Peyer's patch (tissue), 4 donors: Measurements from ENCODE around the gene BMF. TPM values are rescaled to one million over a fixed set of nuclear protein-coding genes. Genes with fewer than 3 reads are reported as not detected.

Experiments
- DNase-seq, 3 donors: peaks; one replicate each; pipeline ENCODE4 v3.0.0-alpha.2; 2017 to 2019
- H3K27ac ChIP-seq, 4 donors: fragments of 200-600 bp; sonication (generic); one replicate each; pipeline ENCODE4 v1.5.1; 2016 to 2019
- H3K27me3 ChIP-seq, 2 donors: fragments of 200-600 bp; sonication (generic); one replicate each; pipeline ENCODE4 v1.5.1; 2019
- H3K36me3 ChIP-seq, 3 donors: fragments of 200-600 bp; sonication (generic); one replicate each; pipeline ENCODE4 v1.5.1; 2016 to 2019
- H3K4me1 ChIP-seq, 4 donors: fragments of 200-600 bp; sonication (generic); one replicate each; pipeline ENCODE4 v1.5.1; 2016 to 2019
- H3K4me3 ChIP-seq, 4 donors: fragments of 200-600 bp; sonication (generic); 1 replicate in 3 of 4; 2 replicates in 1 of 4; pipeline ENCODE4 v1.5.1; 2016 to 2019; ENCODE audit warnings: mild to moderate bottlenecking in 1 of 4
- H3K9me3 ChIP-seq, 4 donors: fragments of 200-600 bp; sonication (generic); one replicate each; pipeline ENCODE4 v1.5.1; 2016 to 2019; ENCODE audit warnings: mild to moderate bottlenecking in 1 of 4
- POLR2A ChIP-seq, 2 donors: fragments of 450-650 bp; IDR thresholded peaks; one replicate each; pipeline ENCODE4 v1.5.1; 2017; ENCODE audit warnings: antibody characterized with exemption in 2 of 2, mild to moderate bottlenecking in 2 of 2, moderate library complexity in 2 of 2
- total RNA-seq, 4 donors: library from RNA; depleted of rRNA; stranded (reverse); fragments of >200 nt; gene quantifications; one replicate each; pipeline ENCODE4 v1.1.0, GENCODE V29; 2016
- TF ChIP-seq, protein P1 (sequence below), 6 experiments: fragments of 450-650 bp in 4 of 6; fragments of 200-600 bp in 2 of 6; sonication (generic) in 1 of 6; IDR thresholded peaks; one replicate each; pipeline ENCODE4 v1.5.1; 2017 to 2019; ENCODE audit warnings: antibody characterized with exemption in 6 of 6, mild to moderate bottlenecking in 3 of 6, moderate library complexity in 1 of 6

The BMF gene
- total RNA-seq, 4 donors from 2014 or later, result 13.5 to 98.2 (median 26.1) TPM

DNA sequence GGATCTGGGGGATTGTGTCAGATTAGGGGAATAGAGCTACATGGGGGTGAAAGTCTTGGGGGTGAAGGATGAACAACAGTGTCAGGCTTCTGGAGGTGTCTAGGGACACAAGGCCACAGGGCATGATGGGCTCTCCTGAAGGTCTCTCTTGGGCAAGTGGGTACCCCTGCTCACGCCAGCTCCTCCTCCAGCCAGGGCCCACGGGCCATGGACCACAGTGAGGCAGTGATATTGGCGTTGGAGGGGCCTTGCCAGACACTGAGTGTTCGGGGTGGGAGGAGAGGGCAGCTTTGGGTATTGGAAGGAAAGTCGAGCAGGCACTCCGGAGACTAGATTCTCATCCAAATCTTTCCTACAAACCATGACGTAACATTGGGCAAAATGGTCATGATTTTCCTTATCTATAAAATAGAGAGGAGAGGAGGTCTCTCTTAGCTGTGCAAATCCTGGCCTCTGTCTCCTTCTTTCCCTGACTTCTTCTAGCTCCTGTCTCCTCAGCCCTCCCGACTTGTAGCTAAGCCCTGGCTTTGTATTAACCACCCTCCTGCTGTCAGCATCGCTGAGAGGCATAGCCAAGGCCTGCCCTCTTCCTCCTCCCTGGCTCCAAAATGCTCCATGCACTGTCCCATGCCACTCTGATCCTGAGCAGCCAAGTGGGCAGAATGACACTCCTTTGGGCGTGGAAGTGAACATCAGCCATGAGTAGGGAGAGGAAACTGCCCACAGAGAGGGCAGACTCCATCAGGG, 45.7 kb downstream of the BMF start:
- TF ChIP-seq, protein P1, sequence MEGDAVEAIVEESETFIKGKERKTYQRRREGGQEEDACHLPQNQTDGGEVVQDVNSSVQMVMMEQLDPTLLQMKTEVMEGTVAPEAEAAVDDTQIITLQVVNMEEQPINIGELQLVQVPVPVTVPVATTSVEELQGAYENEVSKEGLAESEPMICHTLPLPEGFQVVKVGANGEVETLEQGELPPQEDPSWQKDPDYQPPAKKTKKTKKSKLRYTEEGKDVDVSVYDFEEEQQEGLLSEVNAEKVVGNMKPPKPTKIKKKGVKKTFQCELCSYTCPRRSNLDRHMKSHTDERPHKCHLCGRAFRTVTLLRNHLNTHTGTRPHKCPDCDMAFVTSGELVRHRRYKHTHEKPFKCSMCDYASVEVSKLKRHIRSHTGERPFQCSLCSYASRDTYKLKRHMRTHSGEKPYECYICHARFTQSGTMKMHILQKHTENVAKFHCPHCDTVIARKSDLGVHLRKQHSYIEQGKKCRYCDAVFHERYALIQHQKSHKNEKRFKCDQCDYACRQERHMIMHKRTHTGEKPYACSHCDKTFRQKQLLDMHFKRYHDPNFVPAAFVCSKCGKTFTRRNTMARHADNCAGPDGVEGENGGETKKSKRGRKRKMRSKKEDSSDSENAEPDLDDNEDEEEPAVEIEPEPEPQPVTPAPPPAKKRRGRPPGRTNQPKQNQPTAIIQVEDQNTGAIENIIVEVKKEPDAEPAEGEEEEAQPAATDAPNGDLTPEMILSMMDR (IDR thresholded peaks at IDR 0.05), result no peak
- no peak for TF ChIP-seq POLR2A (IDR thresholded peaks at IDR 0.05)
- Histone ChIP-seq H3K4me3 (no peak overlapping the region), H3K9me3 (no peaks in the 10 kb centered on the region), H3K27me3 (no peaks in the 10 kb centered on the region), H3K4me1 (peaks cover 0 to 10% (median 3%) of the 10 kb centered on the region in 4 donors), H3K27ac (peak overlapping the region in 1 of 4 donors; percentile 66), H3K36me3 (no peaks in the 10 kb centered on the region)
- DNase-seq, result peak in 1 of 3 donors; percentile 28

DNA sequence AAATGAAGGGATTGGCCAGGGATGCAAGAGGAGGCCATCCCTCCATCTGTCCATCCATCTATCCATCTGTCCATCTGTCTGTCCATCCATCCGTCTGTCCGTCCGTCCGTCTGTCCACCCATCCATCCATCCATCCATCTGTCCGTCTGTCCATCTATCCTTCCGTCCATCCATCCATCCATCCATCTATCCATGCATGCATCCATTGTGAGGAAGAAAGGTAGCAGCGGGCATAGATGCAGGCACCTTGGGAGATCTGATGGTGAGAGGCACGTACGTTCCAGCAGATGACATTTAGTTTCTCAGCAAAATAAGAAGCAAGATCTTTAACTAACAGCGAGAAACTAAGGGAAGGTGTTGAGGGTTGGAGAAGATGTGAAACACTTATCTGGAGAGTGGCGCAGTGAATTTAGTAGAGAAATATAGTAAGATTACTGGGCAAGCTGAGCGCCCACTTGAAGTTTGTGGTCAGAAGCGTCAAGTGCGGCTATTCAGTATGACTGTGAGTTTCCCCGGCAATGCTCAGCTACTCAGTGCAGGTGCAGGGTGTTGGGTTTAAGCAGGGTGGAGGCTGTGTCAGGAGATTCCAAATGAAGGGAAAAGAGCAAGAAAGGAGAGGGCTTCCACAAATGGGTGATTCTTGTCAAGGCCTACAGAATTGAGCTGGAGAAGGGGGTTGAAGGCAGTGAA, 47.3 kb downstream of the BMF start:
- Histone ChIP-seq H3K9me3 (no peaks in the 10 kb centered on the region), H3K36me3 (no peaks in the 10 kb centered on the region), H3K4me1 (peaks cover 0 to 10% (median 3%) of the 10 kb centered on the region in 4 donors), H3K27ac (peak overlapping the region in 1 of 4 donors; percentile 19), H3K4me3 (no peak overlapping the region), H3K27me3 (no peaks in the 10 kb centered on the region)
- TF ChIP-seq, protein P1 (IDR thresholded peaks at IDR 0.05), result no peak
- no peak for TF ChIP-seq POLR2A (IDR thresholded peaks at IDR 0.05)
- DNase-seq, result peak in 2 of 3 donors; percentile 47 to 50

DNA sequence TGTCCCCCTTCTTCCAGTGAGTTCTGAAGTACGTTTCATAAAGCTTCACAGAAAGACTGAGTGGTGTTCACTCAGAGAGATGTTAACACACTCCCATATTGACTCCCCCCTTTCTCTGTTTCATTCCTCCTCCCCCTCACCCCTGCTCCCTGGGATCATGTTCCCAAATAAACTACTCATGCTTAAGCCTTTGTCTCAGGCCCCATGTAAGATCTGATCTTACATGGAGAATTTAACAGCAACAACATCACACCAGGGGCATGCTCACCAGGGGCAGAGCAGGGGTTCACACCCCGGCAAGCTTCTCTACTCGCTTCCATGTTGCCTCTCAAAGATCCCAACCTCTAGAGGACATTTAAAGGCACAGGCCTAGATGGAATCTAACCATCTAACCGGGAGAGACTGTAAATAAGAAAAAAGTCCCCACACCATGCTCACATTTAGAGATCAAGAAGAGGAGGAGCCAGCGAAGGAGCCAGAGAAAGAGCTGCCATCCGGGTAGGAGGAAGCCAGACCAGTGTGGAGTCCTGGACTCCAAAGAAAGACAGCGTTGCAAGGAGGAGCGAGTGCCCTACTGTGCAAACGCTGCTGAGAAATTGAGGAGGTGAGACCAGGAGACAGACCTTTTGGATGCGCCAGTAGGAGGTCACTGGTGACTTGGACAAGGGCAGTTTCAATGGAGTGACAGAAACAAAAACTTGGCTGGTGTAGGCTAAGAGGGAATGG, 48.3 kb downstream of the BMF start:
- Histone ChIP-seq H3K27me3 (no peaks in the 10 kb centered on the region), H3K9me3 (no peaks in the 10 kb centered on the region), H3K4me3 (no peak overlapping the region), H3K4me1 (peaks cover 0 to 15% (median 11%) of the 10 kb centered on the region in 4 donors), H3K27ac (no peak overlapping the region), H3K36me3 (no peaks in the 10 kb centered on the region)
- DNase-seq, result peak in 2 of 3 donors; percentile 12 to 34
- TF ChIP-seq POLR2A (IDR thresholded peaks at IDR 0.05), result no peak
- TF ChIP-seq, protein P1 (IDR thresholded peaks at IDR 0.05), result no peak

DNA sequence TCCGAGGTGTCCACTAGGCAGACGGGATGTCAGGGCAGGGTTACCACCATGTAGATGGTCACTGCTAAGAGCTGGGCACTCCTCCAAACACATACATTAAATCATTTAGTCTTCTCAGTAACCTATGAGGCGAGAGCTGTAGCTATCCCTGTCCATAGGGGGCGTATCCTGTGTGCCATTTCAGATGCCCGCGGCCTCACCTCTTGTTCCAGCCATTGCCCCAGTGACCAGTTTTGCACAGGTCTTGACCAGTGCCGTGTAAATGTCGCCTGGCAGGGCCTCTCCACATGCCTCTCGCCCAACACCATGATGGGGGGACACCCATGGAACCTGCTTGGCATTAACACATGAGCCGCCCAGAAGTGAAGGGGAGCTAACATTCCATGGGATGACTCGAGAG, 48.9 kb downstream of the BMF start:
- Histone ChIP-seq H3K4me1 (peaks cover 3 to 17% (median 15%) of the 10 kb centered on the region in 4 donors), H3K27ac (no peak overlapping the region), H3K36me3 (no peaks in the 10 kb centered on the region), H3K4me3 (no peak overlapping the region), H3K27me3 (no peaks in the 10 kb centered on the region), H3K9me3 (no peaks in the 10 kb centered on the region)
- no peak for TF ChIP-seq POLR2A (IDR thresholded peaks at IDR 0.05)
- TF ChIP-seq, protein P1 (IDR thresholded peaks at IDR 0.05), result no peak
- DNase-seq, result peak in 1 of 3 donors; percentile 14

DNA sequence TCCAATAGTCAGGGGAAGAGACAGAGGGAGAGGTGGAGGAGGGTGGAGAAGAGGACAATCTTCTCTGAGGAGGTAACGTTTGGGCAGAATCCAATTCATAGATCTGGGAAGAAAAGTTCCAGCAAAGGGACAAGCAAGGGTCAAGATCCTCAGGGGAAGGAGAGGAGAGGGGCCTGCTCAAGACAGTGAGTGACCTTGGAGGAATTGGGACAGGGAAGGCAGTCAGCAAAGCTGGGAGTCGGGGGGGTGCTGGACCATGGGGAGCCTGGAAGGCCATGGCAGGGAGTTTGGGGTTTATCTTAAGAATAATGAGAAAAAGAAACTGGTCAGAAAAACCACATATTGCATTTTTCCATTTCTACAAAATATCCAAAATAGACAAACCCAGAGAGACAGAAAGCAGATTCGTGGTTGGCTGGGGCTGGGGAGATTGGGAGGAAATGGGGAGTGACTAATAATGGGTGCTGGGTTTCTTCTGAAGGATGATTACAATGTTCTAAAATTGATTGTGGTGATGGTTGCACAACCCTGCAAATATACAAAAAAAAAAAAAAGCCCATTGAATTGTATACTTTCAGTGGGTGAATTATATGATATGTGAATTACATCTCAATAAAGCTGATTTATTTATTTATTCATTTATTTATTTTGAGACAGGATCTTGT, 50.1 kb downstream of the BMF start:
- peak in 1 of 3 donors; percentile 16 for DNase-seq
- H3K36me3 ChIP-seq, result no peaks in the 10 kb centered on the region
- peaks cover 3 to 27% (median 24%) of the 10 kb centered on the region in 4 donors for H3K4me1 ChIP-seq
- TF ChIP-seq, protein P1 (IDR thresholded peaks at IDR 0.05), result no peak
- TF ChIP-seq POLR2A (IDR thresholded peaks at IDR 0.05), result no peak
- H3K9me3 ChIP-seq, result no peaks in the 10 kb centered on the region
- H3K4me3 ChIP-seq, result no peak overlapping the region
- H3K27ac ChIP-seq, result no peak overlapping the region
- no peaks in the 10 kb centered on the region for H3K27me3 ChIP-seq
